G401 (cell line): ENCODE results near the gene CD226. TPM values are rescaled to one million over a fixed set of nuclear protein-coding genes. Genes with fewer than 3 reads are reported as not detected.
"Not testable (repeated sequence)": the region's sequence is repeated elsewhere in the genome, so short reads cannot be mapped to it uniquely, and the experiment has no call there.

Experiments
- DNase-seq: peaks from one replicate; pipeline ENCODE4 v3.0.0-alpha.2; 2015; ENCODE audit warnings: low spot score
- in situ Hi-C: cut with HindIII; loops from 2 replicates; pipeline ENCODE4 v1.10.0; 2016; ENCODE audit warnings: low sequenced_read_pairs, mixed read lengths
- total RNA-seq: library from RNA; depleted of rRNA; stranded (reverse); fragments of >200 nt; shearing (Covaris generic); gene quantifications from 2 replicates; pipeline ENCODE4 v1.2.3, GENCODE V29; 2014

CD226 gene
- total RNA-seq, 1 experiment from 2014 or later = 0.07 TPM

DNA sequence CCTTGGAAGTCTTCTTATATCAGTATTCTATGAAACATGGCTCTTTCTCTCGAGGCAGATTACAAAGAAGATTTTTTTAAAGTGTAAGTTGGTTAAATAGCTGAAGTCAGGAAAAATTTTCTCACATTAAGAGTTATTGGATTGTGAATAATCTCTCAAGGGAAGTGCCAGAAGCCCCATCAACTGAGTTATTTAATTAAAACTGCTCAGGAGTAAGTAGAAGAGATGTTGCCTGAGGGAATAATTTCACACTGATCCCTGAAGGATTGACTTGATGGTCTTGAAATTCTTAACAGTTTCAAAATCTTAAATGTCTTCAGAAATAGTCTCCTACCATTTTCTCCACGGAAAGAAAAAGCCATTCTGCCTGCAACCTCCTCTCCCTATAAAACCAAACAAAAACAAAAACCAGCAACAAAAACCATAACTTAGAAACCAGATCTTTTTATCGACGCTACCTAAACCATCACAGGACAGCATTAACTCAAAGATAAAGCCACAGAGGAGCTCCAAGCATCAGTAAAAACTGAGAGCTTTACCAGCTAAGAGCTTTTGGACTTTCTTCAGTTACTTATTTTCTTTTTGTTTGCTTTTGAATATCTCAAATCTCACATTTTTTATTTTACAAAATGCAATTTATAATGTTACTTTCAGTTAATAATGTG, 12.9 kb downstream of the CD226 start:
- in situ Hi-C loops = no loop called here

GRCh38 chr18:69929041-69929774, 18.5 kb downstream of the CD226 start:
- in situ Hi-C loops = no loop called here
- DNase-seq = no peak

More for the DNA sequence above, 12.9 kb downstream of the CD226 start:
- DNase-seq = no peak

- in situ Hi-C loops = no loop called here
- no peak for DNase-seq
Measured at GRCh38 chr18:69916412-69916811, 31.3 kb downstream of the CD226 start.

DNA sequence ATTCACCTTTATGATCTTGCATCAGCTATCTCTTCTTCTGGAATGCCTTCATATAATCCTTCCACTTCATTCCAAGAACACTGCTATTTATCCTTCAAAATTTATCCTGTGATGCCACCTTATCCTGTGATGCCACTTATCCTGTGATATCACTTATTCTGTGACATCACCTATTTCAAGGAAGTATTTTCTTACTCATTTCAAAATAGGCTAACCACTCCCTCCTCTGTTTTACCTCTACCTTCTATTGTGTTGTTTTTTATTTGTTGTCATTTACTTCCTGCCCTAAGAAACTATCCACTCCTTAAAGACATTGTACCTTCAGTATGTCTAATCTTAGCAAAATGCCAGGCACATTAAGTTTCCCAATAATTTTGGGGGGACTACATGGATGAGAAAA, 38.8 kb downstream of the CD226 start:
- no peak for DNase-seq
- in situ Hi-C loops = no loop called here

- in situ Hi-C loops = no loop called here
Measured at GRCh38 chr18:69906765-69907164, 40.9 kb downstream of the CD226 start.

DNA sequence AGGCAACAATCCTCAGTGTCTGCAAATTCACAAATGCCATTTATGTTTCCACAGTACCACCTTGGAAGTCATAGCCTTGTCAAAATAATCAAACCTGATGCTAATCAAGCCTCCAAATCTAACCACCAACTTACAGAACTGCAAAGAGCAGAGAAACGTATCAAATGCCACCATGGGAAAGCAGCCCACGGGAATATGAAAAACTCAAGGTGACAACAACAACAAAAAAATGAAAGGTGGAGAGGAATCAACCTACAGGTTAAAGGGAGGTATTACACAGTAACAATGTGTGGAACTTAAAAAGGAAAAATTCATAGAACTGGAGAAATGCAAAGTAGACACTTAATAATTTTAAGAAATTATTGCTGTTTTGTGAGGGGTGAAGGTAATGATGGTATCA, 46.7 kb downstream of the CD226 start:
- in situ Hi-C loops = no loop called here

More at GRCh38 chr18:69906765-69907164, 40.9 kb downstream of the CD226 start:
- DNase-seq = no peak

DNA sequence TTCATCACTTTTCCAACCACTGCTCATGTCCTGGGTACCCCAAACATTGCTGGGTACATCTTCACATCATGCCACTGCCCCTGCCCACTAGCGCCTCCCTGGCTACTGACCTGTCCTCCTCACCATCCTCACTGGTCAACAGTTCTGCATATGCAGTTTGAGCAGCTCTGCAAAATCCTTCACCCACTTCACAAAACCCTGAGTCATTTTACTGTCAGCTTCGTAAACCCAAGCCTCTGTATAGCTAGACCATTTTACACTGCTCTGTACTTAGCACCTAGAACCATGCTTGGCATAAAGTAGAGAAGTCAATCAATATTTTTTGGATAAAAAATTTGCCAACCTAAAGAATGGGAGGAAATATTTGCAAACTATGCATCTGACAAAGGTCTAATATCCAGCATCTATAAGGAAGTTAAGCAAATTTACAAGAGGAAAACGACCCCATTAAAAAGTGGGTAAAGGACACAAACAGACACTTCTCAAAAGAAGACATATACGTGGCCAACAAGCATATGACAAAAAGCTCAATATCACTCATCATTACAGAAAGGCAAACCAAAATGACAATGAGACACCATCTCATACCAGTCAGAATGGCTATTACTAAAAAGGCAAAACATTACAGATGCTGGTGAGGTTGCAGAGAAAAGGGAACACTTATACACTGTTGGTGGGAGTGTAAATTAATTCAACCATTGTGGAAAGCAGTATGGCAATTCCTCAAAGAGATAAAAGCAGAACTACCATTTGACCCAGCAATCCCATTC, 48.3 kb downstream of the CD226 start:
- in situ Hi-C loops = not testable (repeated sequence)

More for the DNA sequence above, 46.7 kb downstream of the CD226 start:
- no peak for DNase-seq

GRCh38 chr18:69898241-69898861, 49.3 kb downstream of the CD226 start:
- DNase-seq = no peak
- in situ Hi-C loops = no loop called here

More for the DNA sequence above, 48.3 kb downstream of the CD226 start:
- not testable (repeated sequence) for DNase-seq

DNA sequence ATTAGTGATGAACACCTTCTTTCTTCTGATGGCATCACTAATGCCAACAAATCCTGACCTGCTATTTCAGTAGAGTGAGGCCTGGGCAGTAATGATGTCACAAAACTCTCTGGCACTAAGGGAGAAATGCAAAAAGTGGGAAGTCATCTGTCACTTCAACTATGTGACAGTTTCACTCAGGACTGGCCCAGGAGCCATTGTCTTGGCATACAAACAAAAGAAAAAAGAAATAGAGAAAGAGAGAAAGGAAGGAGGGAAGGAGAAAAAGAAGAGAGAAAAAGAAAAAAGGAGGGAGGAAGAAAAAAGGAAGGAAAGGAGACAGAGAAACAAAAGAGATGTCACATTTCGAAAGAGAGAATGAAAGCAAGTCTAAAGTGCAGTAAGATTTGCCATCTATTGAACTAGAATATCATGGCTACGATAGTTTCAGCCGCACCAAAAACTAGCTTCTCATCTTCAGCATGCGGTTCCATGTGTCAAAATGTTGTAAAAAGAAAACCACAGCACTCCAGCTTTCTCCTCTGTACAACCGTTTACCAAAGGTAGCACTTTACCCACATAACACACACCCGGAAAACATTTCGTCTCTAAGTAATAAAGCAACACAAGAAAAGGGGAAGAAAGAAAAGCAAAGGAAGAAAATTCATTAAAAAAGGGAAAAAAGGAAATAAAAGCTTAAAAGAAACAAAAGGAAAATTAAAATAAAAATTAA, 50.1 kb downstream of the CD226 start:
- no peak for DNase-seq
- in situ Hi-C loops = no loop called here

- in situ Hi-C loops = no loop called here
- no peak for DNase-seq
Measured at GRCh38 chr18:69895066-69896047, 52.3 kb downstream of the CD226 start.

DNA sequence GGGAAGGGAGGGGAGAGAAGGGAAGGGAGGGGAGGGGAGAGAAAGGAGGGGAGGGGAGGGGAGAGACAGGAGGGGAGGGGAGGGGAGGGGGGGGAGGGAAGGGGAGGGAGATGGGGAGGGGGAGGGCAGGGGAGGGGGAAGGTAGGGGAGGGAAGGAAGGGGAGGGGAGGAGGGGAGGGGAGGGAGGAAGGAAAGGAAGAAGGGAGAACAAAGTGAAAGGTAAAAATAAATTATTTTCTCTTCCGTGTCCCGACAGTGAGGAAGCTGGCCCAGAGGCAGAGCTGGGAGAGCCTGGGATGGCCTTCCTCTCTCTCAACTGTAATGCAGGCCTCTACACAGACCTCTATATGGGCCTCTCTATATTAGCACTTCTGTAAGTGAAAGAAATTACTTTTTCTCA, 53.2 kb downstream of the CD226 start:
- DNase-seq = no peak
- in situ Hi-C loops = no loop called here

DNA sequence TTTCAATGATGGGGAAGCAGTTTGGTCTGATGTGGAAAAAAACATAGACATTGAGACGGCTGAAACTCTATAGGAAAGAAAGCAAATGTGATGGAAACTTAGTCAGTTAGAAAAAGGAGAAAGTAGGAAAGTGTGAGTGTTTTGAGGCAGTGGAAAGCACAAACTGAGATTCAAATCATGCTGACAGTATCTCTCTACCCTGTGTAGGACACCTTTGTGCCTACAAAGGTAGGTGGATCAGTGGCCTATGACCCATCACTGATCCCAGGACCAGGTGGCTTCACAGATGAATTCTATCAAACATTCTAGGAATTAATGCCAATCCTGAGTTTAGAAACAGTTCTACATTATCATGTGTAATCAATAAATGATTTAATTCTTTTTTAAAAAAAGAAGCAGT, 57.1 kb downstream of the CD226 start:
- DNase-seq = no peak
- in situ Hi-C loops = no loop called here

- in situ Hi-C loops = no loop called here
- no peak for DNase-seq
Measured at GRCh38 chr18:69889009-69889408, 58.7 kb downstream of the CD226 start.

DNA sequence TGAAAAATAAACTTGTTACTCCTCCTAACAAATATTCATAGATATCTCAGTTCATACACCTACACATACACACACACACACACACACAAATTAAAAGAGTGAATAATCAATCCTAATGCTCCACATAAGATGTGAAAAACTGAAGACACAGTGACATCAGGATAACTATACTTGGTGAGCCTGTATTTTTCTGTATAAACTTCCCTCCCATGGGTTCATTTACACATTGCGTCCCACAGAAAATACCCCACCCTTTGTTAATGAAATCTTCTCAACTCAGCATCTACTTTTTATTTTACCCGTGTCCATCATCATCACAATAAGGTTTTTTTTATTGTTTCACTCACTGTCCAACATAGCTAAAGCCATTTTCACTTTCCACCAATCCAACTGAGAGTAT, 60.4 kb downstream of the CD226 start:
- DNase-seq = no peak
- in situ Hi-C loops = no loop called here

GRCh38 chr18:69885841-69886531, 61.7 kb downstream of the CD226 start:
- in situ Hi-C loops = no loop called here
- DNase-seq = no peak

- no peak for DNase-seq
- in situ Hi-C loops = no loop called here
Measured at GRCh38 chr18:69885355-69885754, 62.3 kb downstream of the CD226 start.

DNA sequence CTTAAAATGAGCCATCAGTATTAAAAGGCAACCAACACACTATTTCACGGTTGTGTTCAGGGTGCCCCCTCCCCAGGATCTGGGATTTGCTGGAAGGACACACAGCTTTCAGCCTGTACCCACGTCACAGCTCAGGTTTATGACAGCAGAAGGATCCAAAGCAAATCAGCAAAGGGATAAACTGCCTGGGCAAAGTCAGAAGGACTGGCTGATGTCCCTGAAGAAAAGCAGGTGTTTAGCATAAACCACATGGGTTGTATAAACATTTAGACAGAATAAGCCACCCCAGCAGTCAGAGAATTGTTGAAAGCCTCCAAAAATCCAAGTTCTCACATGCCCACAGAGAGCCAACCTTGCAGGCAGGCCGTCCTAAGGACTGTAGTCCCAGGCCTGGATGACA, 63.9 kb downstream of the CD226 start:
- in situ Hi-C loops = no loop called here
- no peak for DNase-seq
